GM12875 (cell line): ENCODE data around the gene TUBD1.
A peak's percentile ranks its signal among the peaks of the same experiment; 100 is the strongest.

Experiments used
- H3K4me3 ChIP-seq: one replicate; pipeline ENCODE4 v1.5.1; 2011; ENCODE audit warnings: low read depth, low read length, control low read depth
- CTCF ChIP-seq: IDR thresholded peaks from 2 replicates; pipeline ENCODE4 v1.5.1; 2011; ENCODE audit warnings: low read depth, mild to moderate bottlenecking, control low read depth, inconsistent platforms, low read length, moderate library complexity, borderline replicate concordance; ENCODE audit not compliant: insufficient read depth

Gene TUBD1

DNA sequence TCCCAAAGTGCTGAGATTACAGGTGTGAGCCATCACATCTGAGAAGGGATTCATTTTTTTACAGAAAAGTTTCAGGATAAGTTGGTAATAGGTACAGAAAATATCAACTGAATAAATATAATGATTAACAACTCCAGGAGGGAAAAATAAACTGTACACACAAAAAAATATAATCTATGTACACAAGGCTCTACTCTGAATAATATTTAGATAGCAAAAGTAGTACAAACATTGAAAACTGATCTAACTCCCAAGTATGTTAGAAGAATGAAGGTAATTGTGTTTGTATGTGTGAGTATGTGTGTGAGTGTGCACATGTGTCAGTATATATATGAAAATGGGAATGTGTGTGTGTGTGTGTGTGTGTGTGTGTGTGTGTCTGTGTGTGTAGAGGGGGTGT, 20.4 kb downstream of the TUBD1 start:
- no peak for TF ChIP-seq CTCF

DNA sequence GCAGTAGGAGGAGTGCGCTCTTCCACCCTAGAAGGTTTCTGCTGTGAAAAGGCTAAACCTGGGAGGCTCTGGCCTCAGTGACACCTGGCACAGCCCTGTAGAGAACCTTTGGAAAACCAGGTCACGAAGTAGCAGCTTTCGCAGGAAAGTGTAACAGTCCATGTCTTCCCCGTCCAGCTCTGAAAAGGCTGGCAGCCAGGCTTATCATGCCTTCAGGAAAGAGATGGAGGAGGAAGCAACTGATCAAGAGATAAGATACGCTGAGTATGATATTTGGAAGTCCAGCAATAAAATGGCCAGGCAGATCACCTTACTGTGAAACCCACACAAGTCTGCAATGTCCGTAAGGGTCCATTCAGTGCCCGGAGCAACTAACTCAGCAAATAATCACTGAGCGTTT, 22.3 kb downstream of the TUBD1 start:
- H3K4me3 ChIP-seq, result no peak overlapping the region
- TF ChIP-seq CTCF, result no peak

More for the DNA sequence above, 20.4 kb downstream of the TUBD1 start:
- no peak overlapping the region for H3K4me3 ChIP-seq

DNA sequence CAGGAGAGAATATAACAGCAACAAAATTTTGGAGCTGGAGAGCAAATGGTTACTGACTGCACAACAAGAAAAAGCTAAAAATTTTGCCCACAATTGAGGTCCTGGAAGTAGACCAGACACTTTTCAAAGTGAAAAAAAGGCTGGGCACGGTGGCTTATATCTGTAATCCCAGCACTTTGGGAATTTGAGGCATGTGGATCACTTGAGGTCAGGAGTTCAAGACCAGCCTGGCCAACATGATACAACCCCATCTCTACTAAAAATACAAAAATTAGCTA, 22.9 kb downstream of the TUBD1 start:
- no peak for TF ChIP-seq CTCF
- H3K4me3 ChIP-seq, result no peak overlapping the region

- no peak for TF ChIP-seq CTCF
These were observed 29.1 kb downstream of the TUBD1 start for GRCh38 chr17:59863616-59864015.

DNA sequence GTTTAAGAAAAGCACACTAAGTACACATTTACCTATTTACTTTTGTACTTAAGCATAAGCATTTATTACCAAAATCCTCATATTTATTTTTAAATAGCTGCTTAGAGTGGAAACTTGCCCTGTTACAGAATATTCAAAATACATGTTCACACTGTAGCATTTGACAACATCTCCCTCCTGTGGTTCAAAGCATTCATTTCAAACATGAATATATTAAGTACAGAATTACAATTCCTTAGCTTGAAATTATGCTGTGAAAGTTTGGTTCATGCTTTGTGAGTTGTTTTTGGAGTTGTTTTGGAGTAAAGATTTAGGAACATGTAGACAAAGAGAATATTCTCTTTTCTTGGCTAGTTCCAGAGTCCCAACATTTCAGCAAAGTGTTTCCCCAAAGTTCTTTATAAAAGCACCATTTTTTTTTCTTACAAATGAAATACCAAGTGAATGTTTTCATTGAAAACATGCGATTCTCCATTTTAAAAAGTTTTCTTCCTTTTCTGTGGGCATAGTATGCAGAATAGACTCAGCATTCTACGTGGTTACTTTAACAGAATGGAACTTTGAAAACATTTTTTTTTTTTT, 33.2 kb downstream of the TUBD1 start:
- no peak overlapping the region for H3K4me3 ChIP-seq
- 0 out of 2 replicates have a peak, but pooled peaks have one; percentile 17 for TF ChIP-seq CTCF

More at GRCh38 chr17:59863616-59864015, 29.1 kb downstream of the TUBD1 start:
- no peak overlapping the region for H3K4me3 ChIP-seq

GRCh38 chr17:59858932-59859331, 33.8 kb downstream of the TUBD1 start:
- H3K4me3 ChIP-seq, result no peak overlapping the region
- no peak for TF ChIP-seq CTCF

DNA sequence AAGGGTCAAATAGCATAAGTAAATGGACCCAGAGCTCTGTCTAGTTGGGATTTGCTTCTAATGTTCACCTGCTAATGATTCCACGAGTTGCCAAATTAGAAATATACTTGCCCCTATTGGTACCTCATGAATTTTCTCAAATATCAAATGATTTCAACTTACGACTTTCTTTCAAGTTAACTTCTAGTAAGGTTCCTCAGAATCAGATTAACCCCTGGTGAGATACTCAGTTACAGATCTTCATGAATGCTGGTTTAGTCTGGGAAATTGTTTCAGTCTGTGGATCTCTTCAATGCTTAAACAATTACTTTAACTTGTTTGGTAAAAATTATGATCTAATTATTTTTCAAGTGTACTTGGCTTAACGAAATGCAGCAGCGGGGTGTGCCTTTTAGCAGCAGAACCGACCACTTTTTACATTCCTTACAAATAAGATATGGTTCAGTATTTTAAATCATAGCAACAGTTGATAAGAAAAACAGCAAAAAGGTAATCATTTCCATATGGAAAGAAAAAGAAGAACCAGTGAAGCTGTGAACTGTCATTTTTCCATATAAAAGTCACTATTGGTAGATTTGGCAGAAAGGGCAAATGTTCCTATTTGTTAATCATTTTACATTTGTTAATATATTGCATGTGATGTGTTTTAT, 34.5 kb downstream of the TUBD1 start:
- TF ChIP-seq CTCF, result no peak
- H3K4me3 ChIP-seq, result no peak overlapping the region
